GM19035 (cell line): ENCODE data around the gene MNT.

Experiments
- ATAC-seq: cut with Tn5 transposase; IDR thresholded peaks from one replicate; pipeline ENCODE4 v1.9.1; 2021; ENCODE audit not compliant: unreplicated experiment

MNT gene

GRCh38 chr17:2335726-2336214 is 65.1 kb downstream of the MNT start:
- no peak for ATAC-seq
